WTC11 (cell line): ENCODE data around the gene NPAS1. TPM values are rescaled to one million over a fixed set of nuclear protein-coding genes. Genes with fewer than 3 reads are reported as not detected.

ENCODE experiments used
- ATAC-seq: fragments of 200-7000 bp; cut with Tn5 transposase; 2 replicates; pipeline ENCODE4 v1.10.0; 2021; ENCODE audit warnings: mild to moderate bottlenecking, moderate library complexity
- CTCF ChIA-PET: fragments of 300-600 bp; sonication (Branson Sonifier 250); formaldehyde crosslinking; loops from one replicate; lab custom pipeline; 2021; ENCODE audit warnings: antibody characterized with exemption; lab: Charles Lee
- POLR2A ChIA-PET: fragments of 350-600 bp; sonication (Branson Sonifier 250); formaldehyde crosslinking; loops from one replicate; lab custom pipeline; 2021; ENCODE audit warnings: antibody characterized with exemption; lab: Charles Lee
- DNase-seq: peaks from one replicate; pipeline ENCODE4 v3.0.0; 2021; ENCODE audit warnings: low spot score
- H3K27ac Mint-ChIP-seq: 2 replicates; pipeline ENCODE4 v1.8.0; 2021; ENCODE audit warnings: mixed read lengths
- H3K27me3 Mint-ChIP-seq: 2 replicates; pipeline ENCODE4 v1.8.0; 2021; ENCODE audit warnings: low read depth, mild to moderate bottlenecking, moderate library complexity, mixed read lengths
- H3K36me3 Mint-ChIP-seq: 2 replicates; pipeline ENCODE4 v1.8.0; 2021; ENCODE audit warnings: mixed read lengths
- H3K4me1 Mint-ChIP-seq: 2 replicates; pipeline ENCODE4 v1.8.0; 2022; ENCODE audit warnings: mixed read lengths
- H3K4me3 Mint-ChIP-seq: 2 replicates; pipeline ENCODE4 v1.8.0; 2021; ENCODE audit warnings: mild to moderate bottlenecking, moderate library complexity, mixed read lengths
- H3K9me3 Mint-ChIP-seq: 2 replicates; pipeline ENCODE4 v1.8.0; 2021; ENCODE audit warnings: mixed read lengths
- ATF1 ChIP-seq: sonication (generic); formaldehyde crosslinking; IDR thresholded peaks from 2 replicates; pipeline ENCODE4 v1.8.1; 2023; ENCODE audit warnings: mild to moderate bottlenecking, moderate library complexity, missing genetic modification reagents
- CREB1 ChIP-seq: sonication (generic); formaldehyde crosslinking; IDR thresholded peaks from 2 replicates; pipeline ENCODE4 v1.8.0; 2023; ENCODE audit warnings: mild to moderate bottlenecking, missing genetic modification reagents
- ESRRA ChIP-seq: sonication (generic); formaldehyde crosslinking; IDR thresholded peaks from 2 replicates; pipeline ENCODE4 v1.8.1; 2022; ENCODE audit warnings: mild to moderate bottlenecking, missing genetic modification reagents, borderline replicate concordance
- FOXJ3 ChIP-seq: sonication (generic); formaldehyde crosslinking; IDR thresholded peaks from 2 replicates; pipeline ENCODE4 v1.9.0; 2021; ENCODE audit warnings: missing genetic modification reagents, mild to moderate bottlenecking, borderline replicate concordance
- GRHL2 ChIP-seq: fragments of 250-450 bp; sonication (Bioruptor Pico); IDR thresholded peaks from 2 replicates; pipeline ENCODE4 v1.8.0; 2022; ENCODE audit warnings: mild to moderate bottlenecking, moderate library complexity; ENCODE audit not compliant: insufficient replicate concordance, severe bottlenecking
- IRF2 ChIP-seq: sonication (generic); formaldehyde crosslinking; IDR thresholded peaks from 2 replicates; pipeline ENCODE4 v1.8.0; 2022; ENCODE audit warnings: low read depth, missing genetic modification reagents, borderline replicate concordance
- MXD4 ChIP-seq: fragments of 250-450 bp; sonication (Bioruptor Pico); IDR thresholded peaks from 2 replicates; pipeline ENCODE4 v1.8.0; 2021; ENCODE audit warnings: mild to moderate bottlenecking, moderate library complexity, borderline replicate concordance
- MYBL2 ChIP-seq: sonication (generic); formaldehyde crosslinking; IDR thresholded peaks from 2 replicates; pipeline ENCODE4 v1.8.1; 2023; ENCODE audit warnings: mild to moderate bottlenecking, moderate library complexity, missing genetic modification reagents
- NFATC4 ChIP-seq: fragments of 250-450 bp; sonication (Bioruptor Pico); IDR thresholded peaks from 2 replicates; pipeline ENCODE4 v1.9.0; 2021; ENCODE audit warnings: mild to moderate bottlenecking
- NFE2L1 ChIP-seq: sonication (generic); formaldehyde crosslinking; IDR thresholded peaks from 2 replicates; pipeline ENCODE4 v1.8.1; 2023; ENCODE audit warnings: missing genetic modification reagents
- NFYB ChIP-seq: sonication (generic); formaldehyde crosslinking; conservative IDR thresholded peaks from 2 replicates; pipeline ENCODE4 v1.8.0; 2022; ENCODE audit warnings: low read depth, missing genetic modification reagents
- NR3C1 ChIP-seq: sonication (generic); formaldehyde crosslinking; conservative IDR thresholded peaks from 2 replicates; pipeline ENCODE4 v1.8.1; 2023; ENCODE audit warnings: low read depth, mild to moderate bottlenecking, missing genetic modification reagents
- SMAD3 ChIP-seq: sonication (generic); formaldehyde crosslinking; IDR thresholded peaks from 2 replicates; pipeline ENCODE4 v1.8.0; 2022; ENCODE audit warnings: missing genetic modification reagents, mild to moderate bottlenecking, borderline replicate concordance
- SP1 ChIP-seq: sonication (generic); formaldehyde crosslinking; conservative IDR thresholded peaks from 2 replicates; pipeline ENCODE4 v1.8.1; 2022; ENCODE audit warnings: missing genetic modification reagents
- TEAD4 ChIP-seq: sonication (generic); formaldehyde crosslinking; IDR thresholded peaks from 2 replicates; pipeline ENCODE4 v1.8.0; 2022; ENCODE audit warnings: mild to moderate bottlenecking, missing genetic modification reagents
- ZNF263 ChIP-seq: sonication (generic); formaldehyde crosslinking; IDR thresholded peaks from 2 replicates; pipeline ENCODE4 v1.8.1; 2022; ENCODE audit warnings: low read depth, mild to moderate bottlenecking, moderate library complexity, missing genetic modification reagents
- ZNF416 ChIP-seq: fragments of 250-450 bp; sonication (Bioruptor Pico); IDR thresholded peaks from 2 replicates; pipeline ENCODE4 v1.9.0; 2021; ENCODE audit warnings: mild to moderate bottlenecking, inconsistent platforms
- total RNA-seq: library from RNA; stranded (reverse); gene quantifications from 3 replicates; pipeline ENCODE4 v1.2.3, GENCODE V29; 2021
- TF ChIP-seq, protein P1 (sequence below): sonication (generic); formaldehyde crosslinking; IDR thresholded peaks from 2 replicates; pipeline ENCODE4 v1.8.1; 2022; ENCODE audit warnings: low read depth, mild to moderate bottlenecking, moderate library complexity, missing genetic modification reagents, borderline replicate concordance
- TF ChIP-seq, protein P2 (sequence below): sonication (generic); formaldehyde crosslinking; IDR thresholded peaks from 2 replicates; pipeline ENCODE4 v1.8.1; 2022; ENCODE audit warnings: low read depth, missing genetic modification reagents, borderline replicate concordance
- TF ChIP-seq, protein P3 (sequence below): sonication (generic); formaldehyde crosslinking; conservative IDR thresholded peaks from 2 replicates; pipeline ENCODE4 v1.8.1; 2022; ENCODE audit warnings: mild to moderate bottlenecking, missing genetic modification reagents
- TF ChIP-seq, protein P4 (sequence below): fragments of 200-600 bp; IDR thresholded peaks from 2 replicates; pipeline ENCODE4 v1.8.0; 2022; ENCODE audit warnings: antibody characterized with exemption
- TF ChIP-seq, protein P5 (sequence below): sonication (generic); formaldehyde crosslinking; IDR thresholded peaks from 2 replicates; pipeline ENCODE4 v1.8.0; 2023; ENCODE audit warnings: mild to moderate bottlenecking, missing genetic modification reagents
- TF ChIP-seq, protein P6 (sequence below): sonication (generic); formaldehyde crosslinking; IDR thresholded peaks from 2 replicates; pipeline ENCODE4 v1.8.1; 2023; ENCODE audit warnings: mild to moderate bottlenecking, missing genetic modification reagents, moderate library complexity
- TF ChIP-seq, protein P7 (sequence below): fragments of 250-450 bp; sonication (Bioruptor Pico); IDR thresholded peaks from 2 replicates; pipeline ENCODE4 v1.8.0; 2021; ENCODE audit warnings: mild to moderate bottlenecking

Gene NPAS1
- total RNA-seq, 1 experiment from 2014 or later = 6.8 TPM

DNA sequence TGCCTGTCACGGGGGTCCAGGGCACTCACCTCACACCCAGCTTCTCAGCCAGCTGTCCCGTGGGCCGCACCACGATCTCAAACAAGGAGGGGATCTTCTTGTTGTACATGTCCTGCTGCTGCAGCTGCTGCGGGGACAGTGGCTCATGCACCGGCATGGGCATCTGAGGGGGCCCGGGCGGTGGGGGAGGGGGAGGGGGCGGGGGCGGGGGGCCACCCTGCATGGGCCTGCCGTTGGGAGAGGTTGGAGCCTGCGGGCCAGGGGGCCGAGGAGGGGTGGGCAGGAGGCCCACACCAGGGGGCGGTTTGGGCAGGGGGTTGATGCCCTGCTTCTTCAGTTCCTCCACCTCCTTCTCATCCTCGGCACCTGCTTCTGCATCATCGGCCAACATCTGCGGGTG lies 52.7 kb downstream of the NPAS1 start:
- H3K4me3 Mint-ChIP-seq = no peak overlapping the region
- no peaks in the 10 kb centered on the region for H3K4me1 Mint-ChIP-seq
- TF ChIP-seq ESRRA (CRISPR knock-in tag) (no peak), GRHL2 (no peak), NFATC4 (CRISPR knock-in tag) (no peak), SP1 (CRISPR knock-in tag) (no peak)
- TF ChIP-seq, protein P1, sequence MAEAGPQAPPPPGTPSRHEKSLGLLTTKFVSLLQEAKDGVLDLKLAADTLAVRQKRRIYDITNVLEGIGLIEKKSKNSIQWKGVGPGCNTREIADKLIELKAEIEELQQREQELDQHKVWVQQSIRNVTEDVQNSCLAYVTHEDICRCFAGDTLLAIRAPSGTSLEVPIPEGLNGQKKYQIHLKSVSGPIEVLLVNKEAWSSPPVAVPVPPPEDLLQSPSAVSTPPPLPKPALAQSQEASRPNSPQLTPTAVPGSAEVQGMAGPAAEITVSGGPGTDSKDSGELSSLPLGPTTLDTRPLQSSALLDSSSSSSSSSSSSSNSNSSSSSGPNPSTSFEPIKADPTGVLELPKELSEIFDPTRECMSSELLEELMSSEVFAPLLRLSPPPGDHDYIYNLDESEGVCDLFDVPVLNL (CRISPR knock-in tag) = no peak
- H3K27me3 Mint-ChIP-seq = no peaks in the 10 kb centered on the region
- no peaks in the 10 kb centered on the region for H3K9me3 Mint-ChIP-seq
- ChIA-PET CTCF (interaction anchor here (0.5 to 1.6 kb wide), 3 partner anchors 9 to 54 kb away, joined by 3 to 8 read pairs (median 3); no protein-coding TSS in a partner anchor), POLR2A (no interaction called here)
- H3K27ac Mint-ChIP-seq = no peak overlapping the region
- ATAC-seq (no peak), DNase-seq (no peak)
- H3K36me3 Mint-ChIP-seq = peaks cover 56% of the 10 kb centered on the region

DNA sequence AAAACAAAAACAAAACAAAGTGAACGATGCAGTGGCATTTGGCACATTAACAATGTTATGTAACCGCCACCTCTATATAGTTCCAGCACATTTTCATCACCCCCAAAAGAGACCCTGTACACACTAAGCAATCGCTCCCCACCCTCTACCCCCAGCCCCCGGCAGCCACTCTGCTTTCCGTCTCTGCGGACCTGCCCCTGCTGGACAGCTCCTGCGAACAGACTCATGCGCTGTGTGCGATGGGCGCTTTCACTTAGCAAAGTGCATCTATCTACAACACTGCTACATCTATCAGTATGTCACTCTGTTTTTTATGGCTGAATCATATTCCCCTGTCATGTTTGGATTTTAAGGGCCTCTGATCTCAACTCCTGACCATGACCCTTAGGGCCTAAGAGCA lies 53.9 kb downstream of the NPAS1 start:
- TF ChIP-seq ATF1 (CRISPR knock-in tag) = no peak
- no peak for TF ChIP-seq SMAD3
- TF ChIP-seq MXD4 = no peak
- TF ChIP-seq, protein P2, sequence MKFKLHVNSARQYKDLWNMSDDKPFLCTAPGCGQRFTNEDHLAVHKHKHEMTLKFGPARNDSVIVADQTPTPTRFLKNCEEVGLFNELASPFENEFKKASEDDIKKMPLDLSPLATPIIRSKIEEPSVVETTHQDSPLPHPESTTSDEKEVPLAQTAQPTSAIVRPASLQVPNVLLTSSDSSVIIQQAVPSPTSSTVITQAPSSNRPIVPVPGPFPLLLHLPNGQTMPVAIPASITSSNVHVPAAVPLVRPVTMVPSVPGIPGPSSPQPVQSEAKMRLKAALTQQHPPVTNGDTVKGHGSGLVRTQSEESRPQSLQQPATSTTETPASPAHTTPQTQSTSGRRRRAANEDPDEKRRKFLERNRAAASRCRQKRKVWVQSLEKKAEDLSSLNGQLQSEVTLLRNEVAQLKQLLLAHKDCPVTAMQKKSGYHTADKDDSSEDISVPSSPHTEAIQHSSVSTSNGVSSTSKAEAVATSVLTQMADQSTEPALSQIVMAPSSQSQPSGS (CRISPR knock-in tag) = no peak
- TF ChIP-seq NFYB (CRISPR knock-in tag) = no peak
- TF ChIP-seq, protein P3, sequence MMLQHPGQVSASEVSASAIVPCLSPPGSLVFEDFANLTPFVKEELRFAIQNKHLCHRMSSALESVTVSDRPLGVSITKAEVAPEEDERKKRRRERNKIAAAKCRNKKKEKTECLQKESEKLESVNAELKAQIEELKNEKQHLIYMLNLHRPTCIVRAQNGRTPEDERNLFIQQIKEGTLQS (CRISPR knock-in tag) = no peak
- no peak for TF ChIP-seq ZNF416 (CRISPR knock-in tag)
- TF ChIP-seq, protein P4, sequence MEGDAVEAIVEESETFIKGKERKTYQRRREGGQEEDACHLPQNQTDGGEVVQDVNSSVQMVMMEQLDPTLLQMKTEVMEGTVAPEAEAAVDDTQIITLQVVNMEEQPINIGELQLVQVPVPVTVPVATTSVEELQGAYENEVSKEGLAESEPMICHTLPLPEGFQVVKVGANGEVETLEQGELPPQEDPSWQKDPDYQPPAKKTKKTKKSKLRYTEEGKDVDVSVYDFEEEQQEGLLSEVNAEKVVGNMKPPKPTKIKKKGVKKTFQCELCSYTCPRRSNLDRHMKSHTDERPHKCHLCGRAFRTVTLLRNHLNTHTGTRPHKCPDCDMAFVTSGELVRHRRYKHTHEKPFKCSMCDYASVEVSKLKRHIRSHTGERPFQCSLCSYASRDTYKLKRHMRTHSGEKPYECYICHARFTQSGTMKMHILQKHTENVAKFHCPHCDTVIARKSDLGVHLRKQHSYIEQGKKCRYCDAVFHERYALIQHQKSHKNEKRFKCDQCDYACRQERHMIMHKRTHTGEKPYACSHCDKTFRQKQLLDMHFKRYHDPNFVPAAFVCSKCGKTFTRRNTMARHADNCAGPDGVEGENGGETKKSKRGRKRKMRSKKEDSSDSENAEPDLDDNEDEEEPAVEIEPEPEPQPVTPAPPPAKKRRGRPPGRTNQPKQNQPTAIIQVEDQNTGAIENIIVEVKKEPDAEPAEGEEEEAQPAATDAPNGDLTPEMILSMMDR = no peak
- no peak for TF ChIP-seq CREB1 (CRISPR knock-in tag)
- no peak for TF ChIP-seq MYBL2
- TF ChIP-seq, protein P5, sequence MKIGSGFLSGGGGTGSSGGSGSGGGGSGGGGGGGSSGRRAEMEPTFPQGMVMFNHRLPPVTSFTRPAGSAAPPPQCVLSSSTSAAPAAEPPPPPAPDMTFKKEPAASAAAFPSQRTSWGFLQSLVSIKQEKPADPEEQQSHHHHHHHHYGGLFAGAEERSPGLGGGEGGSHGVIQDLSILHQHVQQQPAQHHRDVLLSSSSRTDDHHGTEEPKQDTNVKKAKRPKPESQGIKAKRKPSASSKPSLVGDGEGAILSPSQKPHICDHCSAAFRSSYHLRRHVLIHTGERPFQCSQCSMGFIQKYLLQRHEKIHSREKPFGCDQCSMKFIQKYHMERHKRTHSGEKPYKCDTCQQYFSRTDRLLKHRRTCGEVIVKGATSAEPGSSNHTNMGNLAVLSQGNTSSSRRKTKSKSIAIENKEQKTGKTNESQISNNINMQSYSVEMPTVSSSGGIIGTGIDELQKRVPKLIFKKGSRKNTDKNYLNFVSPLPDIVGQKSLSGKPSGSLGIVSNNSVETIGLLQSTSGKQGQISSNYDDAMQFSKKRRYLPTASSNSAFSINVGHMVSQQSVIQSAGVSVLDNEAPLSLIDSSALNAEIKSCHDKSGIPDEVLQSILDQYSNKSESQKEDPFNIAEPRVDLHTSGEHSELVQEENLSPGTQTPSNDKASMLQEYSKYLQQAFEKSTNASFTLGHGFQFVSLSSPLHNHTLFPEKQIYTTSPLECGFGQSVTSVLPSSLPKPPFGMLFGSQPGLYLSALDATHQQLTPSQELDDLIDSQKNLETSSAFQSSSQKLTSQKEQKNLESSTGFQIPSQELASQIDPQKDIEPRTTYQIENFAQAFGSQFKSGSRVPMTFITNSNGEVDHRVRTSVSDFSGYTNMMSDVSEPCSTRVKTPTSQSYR = no peak
- no peak for TF ChIP-seq NFE2L1 (CRISPR knock-in tag)
- DNase-seq (no peak), ATAC-seq (no peak)
- H3K9me3 Mint-ChIP-seq = no peaks in the 10 kb centered on the region
- H3K4me1 Mint-ChIP-seq = no peaks in the 10 kb centered on the region
- H3K27ac Mint-ChIP-seq = no peak overlapping the region
- no peak overlapping the region for H3K4me3 Mint-ChIP-seq
- POLR2A ChIA-PET = no interaction called here
- H3K36me3 Mint-ChIP-seq = peaks cover 60% of the 10 kb centered on the region
- CTCF ChIA-PET = interaction anchor here (1.6 kb wide), 2 partner anchors 38 to 61 kb away, joined by 5 to 8 read pairs; no protein-coding TSS in a partner anchor
- H3K27me3 Mint-ChIP-seq = no peaks in the 10 kb centered on the region

DNA sequence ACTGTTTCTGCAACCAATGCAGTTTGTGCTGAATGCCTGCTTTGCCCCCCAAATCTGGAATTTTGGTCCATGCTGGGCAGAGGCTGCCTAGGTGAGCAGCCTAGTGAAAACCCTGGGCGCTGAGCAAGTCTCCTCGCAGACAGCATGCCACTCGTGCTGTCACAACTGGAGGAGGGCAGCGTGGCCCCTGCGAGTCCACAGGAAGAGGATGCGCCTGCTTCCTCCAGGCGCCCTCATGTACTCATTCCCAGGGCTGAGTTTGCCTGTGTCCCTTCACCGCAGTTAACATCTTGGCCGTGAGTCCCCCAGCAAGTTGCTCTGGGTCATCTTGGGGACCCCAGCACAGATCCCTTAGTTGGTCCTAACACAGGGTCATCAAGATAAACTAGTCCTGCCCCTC lies 55.0 kb downstream of the NPAS1 start:
- H3K27me3 Mint-ChIP-seq = no peaks in the 10 kb centered on the region
- H3K36me3 Mint-ChIP-seq = peaks cover 60% of the 10 kb centered on the region
- ChIA-PET POLR2A (no interaction called here), CTCF (no interaction called here)
- H3K4me1 Mint-ChIP-seq = no peaks in the 10 kb centered on the region
- DNase-seq (no peak), ATAC-seq (no peak)
- H3K4me3 Mint-ChIP-seq = no peak overlapping the region
- H3K27ac Mint-ChIP-seq = no peak overlapping the region
- no peaks in the 10 kb centered on the region for H3K9me3 Mint-ChIP-seq
- no peak for TF ChIP-seq IRF2
- no peak for TF ChIP-seq TEAD4 (CRISPR knock-in tag)
- TF ChIP-seq FOXJ3 (CRISPR knock-in tag) = no peak
- TF ChIP-seq ZNF263 (CRISPR knock-in tag) = no peak
- no peak for TF ChIP-seq NR3C1 (CRISPR knock-in tag)
- TF ChIP-seq, protein P6, sequence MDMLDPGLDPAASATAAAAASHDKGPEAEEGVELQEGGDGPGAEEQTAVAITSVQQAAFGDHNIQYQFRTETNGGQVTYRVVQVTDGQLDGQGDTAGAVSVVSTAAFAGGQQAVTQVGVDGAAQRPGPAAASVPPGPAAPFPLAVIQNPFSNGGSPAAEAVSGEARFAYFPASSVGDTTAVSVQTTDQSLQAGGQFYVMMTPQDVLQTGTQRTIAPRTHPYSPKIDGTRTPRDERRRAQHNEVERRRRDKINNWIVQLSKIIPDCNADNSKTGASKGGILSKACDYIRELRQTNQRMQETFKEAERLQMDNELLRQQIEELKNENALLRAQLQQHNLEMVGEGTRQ (CRISPR knock-in tag) = no peak
- TF ChIP-seq, protein P7, sequence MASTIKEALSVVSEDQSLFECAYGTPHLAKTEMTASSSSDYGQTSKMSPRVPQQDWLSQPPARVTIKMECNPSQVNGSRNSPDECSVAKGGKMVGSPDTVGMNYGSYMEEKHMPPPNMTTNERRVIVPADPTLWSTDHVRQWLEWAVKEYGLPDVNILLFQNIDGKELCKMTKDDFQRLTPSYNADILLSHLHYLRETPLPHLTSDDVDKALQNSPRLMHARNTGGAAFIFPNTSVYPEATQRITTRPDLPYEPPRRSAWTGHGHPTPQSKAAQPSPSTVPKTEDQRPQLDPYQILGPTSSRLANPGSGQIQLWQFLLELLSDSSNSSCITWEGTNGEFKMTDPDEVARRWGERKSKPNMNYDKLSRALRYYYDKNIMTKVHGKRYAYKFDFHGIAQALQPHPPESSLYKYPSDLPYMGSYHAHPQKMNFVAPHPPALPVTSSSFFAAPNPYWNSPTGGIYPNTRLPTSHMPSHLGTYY (CRISPR knock-in tag) = no peak
